ENCODE data around the gene FGF9.

The FGF9 gene

GRCh38 chr13:21694831-21695230 is 24.0 kb downstream of the FGF9 start:
- no peak overlapping the region for H3K4me2 ChIP-seq (ENCODE audit: low read length, poor library complexity, severe bottlenecking)
- no peaks in the 10 kb centered on the region for H3K9me3 ChIP-seq (ENCODE audit: control insufficient read depth, low read length)
- H3K27ac ChIP-seq (ENCODE audit: low read length, poor library complexity, severe bottlenecking), result no peak overlapping the region
- no peak for DNase-seq
- no peak overlapping the region for H3K4me3 ChIP-seq (ENCODE audit: insufficient read depth in 1 of 2, low read depth in 1 of 2, low read length in 2 of 2)
- no peak overlapping the region for H2BK5ac ChIP-seq (ENCODE audit: low read depth, low read length, poor library complexity, severe bottlenecking)
- no peaks in the 10 kb centered on the region for H3K79me1 ChIP-seq (replicated peaks; ENCODE audit: low read length, poor library complexity, severe bottlenecking)
- 82% methylated on average over 4 of the region's 4 CpGs for whole genome bisulfite sequencing
- H2AK5ac ChIP-seq (ENCODE audit: low read length, severe bottlenecking), result no peak overlapping the region
- H2BK120ac ChIP-seq (ENCODE audit: low read depth, low read length), result no peak overlapping the region
- no peak overlapping the region for H3K23ac ChIP-seq (ENCODE audit: low read length in 2 of 2)
- H3K36me3 ChIP-seq (ENCODE audit: control insufficient read depth in 1 of 2, insufficient read depth in 2 of 2, low read depth in 1 of 2, low read length in 2 of 2), result peaks cover 0 to 3% of the 10 kb centered on the region in 2 experiments
- no peak overlapping the region for H2BK15ac ChIP-seq (ENCODE audit: low read depth, poor library complexity, severe bottlenecking)
- H3K18ac ChIP-seq (ENCODE audit: low read depth in 1 of 2, low read length in 2 of 2), result no peak overlapping the region
- H3K9ac ChIP-seq (ENCODE audit: low read length), result no peak overlapping the region
- H4K91ac ChIP-seq (ENCODE audit: low read length), result no peak overlapping the region
- H3K14ac ChIP-seq (ENCODE audit: low read length in 2 of 2), result no peak overlapping the region
- peaks cover 22% of the 10 kb centered on the region in 2 experiments for H3K27me3 ChIP-seq (ENCODE audit: control insufficient read depth in 1 of 2, insufficient read depth in 1 of 2, low read length in 2 of 2)
- H4K8ac ChIP-seq (ENCODE audit: low read length), result no peak overlapping the region
- H3K4me1 ChIP-seq (ENCODE audit: control insufficient read depth, insufficient read depth, low read depth, low read length), result peaks cover 1% of the 10 kb centered on the region
- H2AFZ ChIP-seq (ENCODE audit: low read depth, low read length), result no peak overlapping the region
- no peak overlapping the region for H2BK12ac ChIP-seq (ENCODE audit: low read length in 2 of 2)
- H3K4ac ChIP-seq (ENCODE audit: low read depth in 1 of 2, low read length in 2 of 2), result no peak overlapping the region

DNA sequence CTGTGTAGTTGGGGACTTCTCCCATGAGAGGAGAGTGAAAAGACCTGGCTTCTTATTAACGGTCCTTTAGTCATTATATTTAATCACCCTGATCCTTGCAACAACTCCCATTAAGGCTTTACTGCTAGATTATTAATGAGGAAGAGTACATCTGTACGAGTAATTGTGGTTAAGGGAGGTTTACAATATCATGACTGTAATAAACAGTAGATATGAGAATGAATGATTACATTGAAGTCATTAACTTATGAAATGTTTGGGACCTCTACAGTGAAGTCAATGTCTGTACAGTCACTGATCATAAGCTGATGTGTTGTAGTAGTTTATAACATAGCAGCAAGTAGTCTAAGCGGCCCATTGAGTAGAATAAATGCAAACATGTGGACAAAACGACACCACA is 24.7 kb downstream of the FGF9 start:
- no peak overlapping the region for H2BK5ac ChIP-seq (ENCODE audit: low read depth, low read length, poor library complexity, severe bottlenecking)
- H2BK12ac ChIP-seq (ENCODE audit: low read length in 2 of 2), result no peak overlapping the region
- H3K18ac ChIP-seq (ENCODE audit: low read depth in 1 of 2, low read length in 2 of 2), result no peak overlapping the region
- H3K4ac ChIP-seq (ENCODE audit: low read depth in 1 of 2, low read length in 2 of 2), result no peak overlapping the region
- H2AK5ac ChIP-seq (ENCODE audit: low read length, severe bottlenecking), result no peak overlapping the region
- H3K36me3 ChIP-seq (ENCODE audit: control insufficient read depth in 1 of 2, insufficient read depth in 2 of 2, low read depth in 1 of 2, low read length in 2 of 2), result peaks cover 0 to 3% of the 10 kb centered on the region in 2 experiments
- H2BK120ac ChIP-seq (ENCODE audit: low read depth, low read length), result no peak overlapping the region
- WGBS, result 70% methylated on average over 3 of the region's 4 CpGs
- no peaks in the 10 kb centered on the region for H3K79me1 ChIP-seq (replicated peaks; ENCODE audit: low read length, poor library complexity, severe bottlenecking)
- H2AFZ ChIP-seq (ENCODE audit: low read depth, low read length), result no peak overlapping the region
- H3K14ac ChIP-seq (ENCODE audit: low read length in 2 of 2), result no peak overlapping the region
- DNase-seq, result no peak
- no peak overlapping the region for H3K9ac ChIP-seq (ENCODE audit: low read length)
- H3K27ac ChIP-seq (ENCODE audit: low read length, poor library complexity, severe bottlenecking), result no peak overlapping the region
- no peak overlapping the region for H3K4me3 ChIP-seq (ENCODE audit: insufficient read depth in 1 of 2, low read depth in 1 of 2, low read length in 2 of 2)
- no peak overlapping the region for H4K8ac ChIP-seq (ENCODE audit: low read length)
- H3K27me3 ChIP-seq (ENCODE audit: control insufficient read depth in 1 of 2, insufficient read depth in 1 of 2, low read length in 2 of 2), result peaks cover 15% of the 10 kb centered on the region in 2 experiments
- H3K4me1 ChIP-seq (ENCODE audit: control insufficient read depth, insufficient read depth, low read depth, low read length), result peaks cover 1% of the 10 kb centered on the region
- H2BK15ac ChIP-seq (ENCODE audit: low read depth, poor library complexity, severe bottlenecking), result no peak overlapping the region
- H4K91ac ChIP-seq (ENCODE audit: low read length), result no peak overlapping the region
- H3K4me2 ChIP-seq (ENCODE audit: low read length, poor library complexity, severe bottlenecking), result no peak overlapping the region
- no peaks in the 10 kb centered on the region for H3K9me3 ChIP-seq (ENCODE audit: control insufficient read depth, low read length)
- no peak overlapping the region for H3K23ac ChIP-seq (ENCODE audit: low read length in 2 of 2)

GRCh38 chr13:21696865-21697448 is 26.1 kb downstream of the FGF9 start:
- no peak overlapping the region for H3K4me3 ChIP-seq (ENCODE audit: insufficient read depth in 1 of 2, low read depth in 1 of 2, low read length in 2 of 2)
- 98% methylated on average over 3 of the region's 3 CpGs for WGBS

DNA sequence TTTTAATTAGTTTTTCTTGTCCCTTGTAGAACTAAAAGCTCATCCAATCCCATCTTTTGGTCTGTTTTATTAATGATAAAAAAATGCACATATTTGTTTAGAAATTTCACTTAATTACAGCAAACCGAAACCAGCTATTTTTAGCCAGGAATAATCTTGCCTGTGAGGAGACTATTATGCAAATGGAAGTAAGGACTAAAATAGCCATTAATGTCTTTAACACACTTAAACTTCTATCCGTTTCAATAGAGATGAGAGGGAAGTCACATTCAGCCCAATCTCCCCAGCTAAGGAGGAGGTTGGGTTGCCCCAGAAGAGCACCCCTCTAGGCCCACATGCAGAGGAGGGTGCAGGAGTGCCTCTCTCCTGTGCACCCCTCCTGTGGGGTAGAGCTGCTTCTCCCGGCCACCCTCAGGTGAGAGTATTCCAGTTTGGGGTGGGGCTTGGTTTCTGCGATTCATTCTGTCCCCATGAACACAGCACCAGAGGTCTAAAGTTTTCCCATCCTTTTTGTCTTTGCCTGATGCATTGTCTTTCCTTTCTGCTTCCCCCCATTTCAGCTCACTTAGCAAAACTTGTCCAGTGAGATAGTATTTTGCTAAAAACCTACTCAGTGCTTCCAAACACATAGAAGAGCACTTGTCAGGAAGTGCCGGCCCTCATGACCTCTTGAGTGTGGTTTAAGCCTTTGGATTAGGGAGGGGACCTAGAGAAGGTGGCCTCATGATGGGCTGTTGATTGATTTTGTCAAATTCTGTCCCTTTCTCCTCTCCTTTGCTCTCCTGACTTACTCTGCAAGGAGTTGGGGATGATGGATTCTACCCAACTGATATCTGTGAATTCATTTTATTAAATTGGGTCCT is 28.2 kb downstream of the FGF9 start:
- no peak overlapping the region for H3K27ac ChIP-seq (ENCODE audit: low read length, poor library complexity, severe bottlenecking)
- DNase-seq, result no peak
- H3K14ac ChIP-seq (ENCODE audit: low read length in 2 of 2), result no peak overlapping the region
- H2BK15ac ChIP-seq (ENCODE audit: low read depth, poor library complexity, severe bottlenecking), result no peak overlapping the region
- peaks cover 0 to 4% of the 10 kb centered on the region in 2 experiments for H3K27me3 ChIP-seq (ENCODE audit: control insufficient read depth in 1 of 2, insufficient read depth in 1 of 2, low read length in 2 of 2)
- H2AFZ ChIP-seq (ENCODE audit: low read depth, low read length), result no peak overlapping the region
- H3K4me1 ChIP-seq (ENCODE audit: control insufficient read depth, insufficient read depth, low read depth, low read length), result peaks cover 1% of the 10 kb centered on the region
- no peak overlapping the region for H3K23ac ChIP-seq (ENCODE audit: low read length in 2 of 2)
- no peak overlapping the region for H3K4me2 ChIP-seq (ENCODE audit: low read length, poor library complexity, severe bottlenecking)
- no peak overlapping the region for H4K91ac ChIP-seq (ENCODE audit: low read length)
- no peaks in the 10 kb centered on the region for H3K79me1 ChIP-seq (replicated peaks; ENCODE audit: low read length, poor library complexity, severe bottlenecking)
- H2AK5ac ChIP-seq (ENCODE audit: low read length, severe bottlenecking), result no peak overlapping the region
- H3K36me3 ChIP-seq (ENCODE audit: control insufficient read depth in 1 of 2, insufficient read depth in 2 of 2, low read depth in 1 of 2, low read length in 2 of 2), result no peaks in the 10 kb centered on the region
- H3K4ac ChIP-seq (ENCODE audit: low read depth in 1 of 2, low read length in 2 of 2), result no peak overlapping the region
- H3K9me3 ChIP-seq (ENCODE audit: control insufficient read depth, low read length), result no peaks in the 10 kb centered on the region
- H3K4me3 ChIP-seq (ENCODE audit: insufficient read depth in 1 of 2, low read depth in 1 of 2, low read length in 2 of 2), result no peak overlapping the region
- no peak overlapping the region for H2BK120ac ChIP-seq (ENCODE audit: low read depth, low read length)
- no peak overlapping the region for H3K18ac ChIP-seq (ENCODE audit: low read depth in 1 of 2, low read length in 2 of 2)
- no peak overlapping the region for H2BK12ac ChIP-seq (ENCODE audit: low read length in 2 of 2)
- H3K9ac ChIP-seq (ENCODE audit: low read length), result no peak overlapping the region
- H2BK5ac ChIP-seq (ENCODE audit: low read depth, low read length, poor library complexity, severe bottlenecking), result no peak overlapping the region
- no peak overlapping the region for H4K8ac ChIP-seq (ENCODE audit: low read length)
- 67% methylated on average over 4 of the region's 5 CpGs for WGBS

More at GRCh38 chr13:21696865-21697448, 26.1 kb downstream of the FGF9 start:
- Histone ChIP-seq H3K4me1 (ENCODE audit: control insufficient read depth, insufficient read depth, low read depth, low read length) (peaks cover 1% of the 10 kb centered on the region), H3K79me1 (replicated peaks; ENCODE audit: low read length, poor library complexity, severe bottlenecking) (no peaks in the 10 kb centered on the region), H3K4ac (ENCODE audit: low read depth in 1 of 2, low read length in 2 of 2) (no peak overlapping the region), H3K23ac (ENCODE audit: low read length in 2 of 2) (no peak overlapping the region), H3K4me2 (ENCODE audit: low read length, poor library complexity, severe bottlenecking) (no peak overlapping the region), H2BK120ac (ENCODE audit: low read depth, low read length) (no peak overlapping the region), H3K27ac (ENCODE audit: low read length, poor library complexity, severe bottlenecking) (no peak overlapping the region), H2BK12ac (ENCODE audit: low read length in 2 of 2) (no peak overlapping the region), H3K9ac (ENCODE audit: low read length) (no peak overlapping the region), H3K18ac (ENCODE audit: low read depth in 1 of 2, low read length in 2 of 2) (no peak overlapping the region), H3K36me3 (ENCODE audit: control insufficient read depth in 1 of 2, insufficient read depth in 2 of 2, low read depth in 1 of 2, low read length in 2 of 2) (peaks cover 0 to 3% of the 10 kb centered on the region in 2 experiments), H4K91ac (ENCODE audit: low read length) (no peak overlapping the region), H2AFZ (ENCODE audit: low read depth, low read length) (no peak overlapping the region), H2BK15ac (ENCODE audit: low read depth, poor library complexity, severe bottlenecking) (no peak overlapping the region), H3K27me3 (ENCODE audit: control insufficient read depth in 1 of 2, insufficient read depth in 1 of 2, low read length in 2 of 2) (peaks cover 6 to 8% of the 10 kb centered on the region in 2 experiments), H3K14ac (ENCODE audit: low read length in 2 of 2) (no peak overlapping the region), H3K9me3 (ENCODE audit: control insufficient read depth, low read length) (no peaks in the 10 kb centered on the region), H2AK5ac (ENCODE audit: low read length, severe bottlenecking) (no peak overlapping the region), H4K8ac (ENCODE audit: low read length) (no peak overlapping the region), H2BK5ac (ENCODE audit: low read depth, low read length, poor library complexity, severe bottlenecking) (no peak overlapping the region)
- no peak for DNase-seq

Data from mesenchymal stem cell (in vitro differentiated cells and primary cell).